Measurements from ENCODE around the gene AGBL4.
"Not testable (repeated sequence)": the region's sequence is repeated elsewhere in the genome, so short reads cannot be mapped to it uniquely, and the experiment has no call there.

The AGBL4 gene

DNA sequence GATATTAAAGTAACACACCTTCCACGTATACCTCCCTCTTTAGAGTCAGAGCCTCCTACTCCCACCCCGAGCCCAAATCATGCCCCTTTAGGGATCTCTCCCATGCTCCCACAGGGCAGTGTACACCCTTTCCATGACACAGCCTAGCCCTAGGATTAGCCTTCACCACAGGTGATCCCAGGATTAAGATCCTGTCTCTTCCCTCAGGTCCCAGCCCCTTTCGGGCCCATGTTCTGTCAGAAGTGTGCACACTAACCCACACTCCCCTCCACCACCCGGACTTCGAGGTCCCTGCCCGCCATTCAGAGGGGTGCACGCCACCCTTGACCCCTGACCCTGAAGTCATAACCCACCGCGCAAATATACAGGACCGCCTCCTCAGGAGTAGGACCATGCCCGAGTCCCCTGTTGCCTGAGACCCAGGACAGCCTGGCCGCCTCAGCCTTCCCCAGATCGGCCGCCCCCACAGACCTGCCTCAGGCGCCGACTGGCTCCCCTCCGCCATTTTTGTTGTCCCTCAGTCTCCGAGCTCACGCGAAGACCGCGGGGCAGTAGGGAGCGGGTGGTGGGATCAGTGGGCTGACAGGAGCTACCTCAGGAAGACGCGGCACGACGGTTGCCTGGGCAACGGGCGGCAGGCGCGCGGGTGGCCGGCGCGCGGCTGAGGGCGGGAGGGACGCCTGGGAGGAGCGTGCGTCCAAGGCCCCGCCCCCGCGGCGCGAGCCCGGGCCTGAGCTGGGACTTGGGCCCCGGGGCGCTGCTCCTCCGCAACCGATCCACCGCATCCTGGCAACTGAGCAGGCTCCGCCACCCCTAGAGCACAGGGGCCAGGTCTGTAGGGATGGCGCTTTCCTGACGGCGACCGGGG lies at the start of gene AGBL4:
Gene AGBL4, minus strand, starts transcription at position 663 of the 868 bp plus-strand sequence.
- FAIRE-seq: no peak

DNA sequence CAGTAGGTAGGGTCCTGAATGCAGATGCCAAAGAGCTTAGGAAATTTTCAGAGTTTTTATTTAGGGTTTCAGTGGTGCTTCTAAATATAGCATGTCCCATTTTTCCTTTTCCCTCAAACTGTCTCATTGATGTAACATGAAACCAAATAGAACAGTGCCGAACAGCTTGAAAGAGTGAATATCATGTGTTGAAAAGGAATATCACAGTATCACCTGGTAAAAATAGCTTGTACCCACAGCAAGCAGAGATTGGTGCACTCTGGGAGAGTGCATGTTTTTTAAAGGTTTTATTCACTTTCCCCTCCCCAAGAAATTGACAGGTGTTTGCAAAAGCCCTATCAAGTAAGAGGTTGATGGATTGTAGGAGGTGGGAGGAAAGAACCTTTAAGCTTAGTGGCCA lies 43.1 kb upstream of the AGBL4 start:
- no peak for FAIRE-seq

DNA sequence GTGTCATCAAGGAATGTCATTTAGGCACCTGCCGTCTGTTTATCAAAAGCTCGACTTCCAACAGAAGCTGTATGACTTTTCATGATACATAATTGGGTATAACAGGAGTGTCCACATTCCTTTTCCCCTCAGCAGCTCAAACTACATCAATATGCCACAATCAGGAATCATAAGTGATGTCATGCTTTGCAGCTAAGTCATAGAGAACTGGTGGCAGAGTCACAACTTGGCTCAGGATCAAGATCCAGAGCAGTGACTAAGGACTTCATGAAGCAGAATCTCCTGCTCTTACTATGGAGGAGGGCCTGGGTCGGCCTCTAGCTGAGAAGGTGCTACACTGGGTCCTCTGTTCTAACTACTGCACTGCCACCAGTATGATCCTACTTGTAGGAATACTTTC lies 36.5 kb upstream of the AGBL4 start:
- no peak for FAIRE-seq

DNA sequence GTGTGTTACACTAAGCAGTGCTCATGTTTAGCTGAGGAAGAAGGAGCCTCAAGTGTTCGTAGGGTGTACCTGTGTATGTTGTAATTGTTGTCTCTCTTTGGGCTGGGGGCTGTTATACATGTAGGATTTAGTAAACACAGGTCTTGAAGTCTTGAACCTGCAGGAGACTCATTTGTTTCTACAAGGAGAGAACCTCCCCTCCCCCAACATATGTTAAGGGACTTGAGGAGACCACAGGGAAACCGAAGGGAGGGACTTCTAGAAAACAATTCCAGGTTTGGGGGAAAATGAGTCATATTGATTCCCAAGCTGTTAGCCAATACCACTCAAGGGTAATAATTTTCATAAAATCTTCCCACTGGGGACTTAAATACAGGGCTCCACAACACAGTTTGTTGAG lies 25.0 kb upstream of the AGBL4 start:
- FAIRE-seq: no peak

DNA sequence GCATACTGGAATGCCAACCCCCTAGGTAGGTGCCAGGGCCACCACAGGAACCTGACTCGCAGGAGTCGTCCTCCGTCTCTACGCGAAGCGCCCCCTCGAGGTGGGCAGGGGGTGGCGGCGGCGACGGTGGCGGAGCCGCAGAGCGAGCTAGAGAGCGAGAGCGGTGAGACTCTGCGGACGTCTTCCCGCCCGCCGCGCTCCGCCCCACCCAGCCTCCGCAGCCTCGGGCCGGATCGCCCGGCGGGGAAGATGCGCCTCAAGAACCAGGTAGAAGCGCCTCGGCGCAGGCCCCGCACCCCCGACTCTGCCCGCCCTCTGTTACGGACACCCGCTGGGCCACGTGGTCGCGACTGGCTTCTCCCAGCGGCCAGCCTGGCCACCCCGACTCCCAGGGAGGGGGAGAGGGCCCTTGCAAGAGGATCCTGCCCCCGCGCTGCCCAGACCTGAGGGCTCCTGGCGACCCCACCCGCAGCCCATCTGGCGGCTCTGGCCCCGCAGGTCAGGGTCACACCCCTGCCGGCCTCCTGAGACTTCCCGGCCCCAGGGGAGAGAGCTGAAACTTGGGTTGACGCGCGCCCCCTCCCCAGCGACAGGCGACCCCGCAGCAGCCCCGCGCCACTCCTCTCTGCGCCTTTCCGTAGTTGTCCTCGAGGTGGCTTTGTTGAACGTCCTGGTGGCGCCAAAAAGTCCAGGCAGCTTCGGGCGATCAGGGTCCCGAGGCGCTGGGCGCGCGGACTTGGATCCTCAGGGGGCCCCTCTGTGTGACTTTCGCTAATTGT lies 24.4 kb upstream of the AGBL4 start:
- FAIRE-seq: no peak

DNA sequence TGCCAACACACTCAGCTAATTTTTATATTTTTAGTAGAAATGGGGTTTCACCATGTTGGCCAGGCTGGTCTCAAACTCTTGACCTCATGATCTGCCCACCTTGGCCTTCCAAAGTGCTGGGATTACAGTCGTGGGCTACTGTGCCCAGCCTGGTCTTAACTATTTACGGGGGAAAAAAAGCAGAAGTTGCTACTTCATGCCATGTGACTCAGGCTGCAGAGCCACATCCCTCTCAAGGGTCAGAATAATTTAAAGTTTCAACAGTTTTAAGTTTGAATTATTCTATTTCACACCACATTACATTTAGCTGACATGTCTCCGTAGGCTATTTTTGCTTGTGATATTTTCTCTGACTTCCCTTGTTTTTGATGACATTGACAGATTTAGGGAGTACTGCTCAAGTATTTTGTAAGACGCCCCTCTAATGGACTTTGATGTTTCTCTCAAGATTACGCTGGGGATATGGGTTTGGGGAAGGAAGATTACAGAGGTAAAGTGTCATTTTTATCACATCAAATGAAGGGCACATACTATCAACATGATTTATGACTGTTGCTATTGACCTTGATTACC lies 14.6 kb upstream of the AGBL4 start:
- FAIRE-seq: no peak

DNA sequence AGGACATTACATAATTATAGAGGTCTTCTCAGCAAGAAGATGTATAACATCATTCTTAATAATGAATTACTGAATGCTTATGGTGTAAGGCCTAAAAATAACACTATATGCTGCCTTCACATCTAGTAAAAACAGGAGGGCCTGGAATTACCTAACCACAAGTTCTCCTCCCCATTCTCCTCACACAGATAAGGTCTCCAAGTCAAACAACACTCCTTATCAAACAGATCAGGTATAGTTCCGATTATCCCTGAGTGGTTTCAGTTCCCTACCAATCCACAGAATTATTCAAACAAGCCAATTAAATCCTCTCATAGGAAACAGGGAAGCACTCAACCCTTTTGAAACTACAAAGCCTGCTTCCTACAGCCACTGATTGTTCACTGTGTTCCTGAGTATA lies 4.0 kb upstream of the AGBL4 start:
- no peak for FAIRE-seq

DNA sequence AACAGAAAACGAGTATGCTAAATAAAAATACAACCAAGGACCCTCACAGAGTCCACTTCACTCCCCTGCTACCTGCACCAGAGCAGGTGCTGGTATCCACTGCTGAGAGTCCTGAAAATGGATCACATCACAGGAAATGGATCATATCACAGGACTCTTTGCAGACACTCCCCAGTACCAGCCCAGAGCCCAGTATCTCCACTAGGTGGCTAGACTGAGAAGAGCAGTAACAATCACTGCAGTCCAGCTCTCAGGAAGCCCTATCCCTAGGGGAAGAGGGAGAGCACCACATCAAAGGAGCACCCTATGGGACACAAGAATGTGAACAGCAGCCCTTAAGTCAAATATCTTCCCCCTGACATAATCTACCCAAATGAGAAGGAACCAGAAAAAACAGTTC lies 28.0 kb downstream of the AGBL4 start:
- no peak for FAIRE-seq

DNA sequence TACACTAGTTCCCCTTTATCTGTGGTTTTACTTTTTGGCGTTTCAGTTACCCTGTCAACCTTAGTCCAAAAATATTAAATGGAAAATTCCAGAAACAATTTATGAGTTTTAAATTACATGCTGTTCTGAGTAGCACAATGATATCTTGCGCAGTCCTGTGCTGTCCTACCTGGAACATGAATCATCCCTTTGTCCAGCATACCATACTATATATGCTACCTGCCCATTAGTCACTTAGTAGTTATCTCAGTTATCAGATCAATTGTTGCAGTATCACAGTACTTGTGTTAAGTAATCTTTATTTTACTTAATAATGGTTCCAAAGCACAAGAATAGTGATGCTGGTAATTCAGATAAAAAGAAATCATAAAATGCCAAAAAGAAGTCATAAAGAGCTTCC lies 52.7 kb downstream of the AGBL4 start:
- FAIRE-seq: no peak

DNA sequence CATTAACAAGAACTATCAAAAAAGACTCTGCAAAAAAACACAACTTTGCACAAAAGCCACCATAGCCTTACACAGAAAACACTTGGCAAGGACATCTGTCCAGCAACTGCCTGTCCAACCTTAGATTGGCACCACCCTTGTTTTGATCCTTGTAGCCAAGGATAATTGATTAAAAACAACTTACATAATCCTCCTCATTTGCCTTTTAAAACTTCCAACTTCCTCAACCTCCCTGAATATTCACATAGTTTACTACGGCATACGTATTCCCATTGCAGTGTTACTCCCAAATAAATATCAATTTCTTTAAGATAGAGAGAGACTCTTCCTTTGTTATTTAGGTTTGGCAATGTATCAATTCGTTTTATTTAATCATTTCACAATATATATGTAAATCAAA lies 72.4 kb downstream of the AGBL4 start:
- no peak for FAIRE-seq

DNA sequence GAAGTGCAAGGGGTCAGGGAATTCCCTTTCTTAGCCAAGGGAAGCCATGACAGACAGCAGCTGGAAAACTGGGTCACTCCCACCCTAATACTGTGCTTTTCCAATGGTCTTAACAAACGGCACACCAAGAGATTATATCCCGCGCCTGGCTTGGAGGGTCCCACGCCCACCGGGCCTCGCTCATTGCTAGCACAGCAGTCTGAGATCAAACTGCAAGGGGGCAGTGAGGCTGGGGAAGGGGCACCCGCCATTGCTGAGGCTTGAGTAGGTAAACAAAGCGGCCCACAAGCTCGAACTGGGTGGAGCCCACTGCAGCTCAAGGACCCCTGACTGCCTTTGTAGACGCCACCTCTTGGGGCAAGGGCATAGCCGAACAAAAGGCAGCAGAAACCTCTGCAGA lies 108.5 kb downstream of the AGBL4 start:
- not testable (repeated sequence) for FAIRE-seq

DNA sequence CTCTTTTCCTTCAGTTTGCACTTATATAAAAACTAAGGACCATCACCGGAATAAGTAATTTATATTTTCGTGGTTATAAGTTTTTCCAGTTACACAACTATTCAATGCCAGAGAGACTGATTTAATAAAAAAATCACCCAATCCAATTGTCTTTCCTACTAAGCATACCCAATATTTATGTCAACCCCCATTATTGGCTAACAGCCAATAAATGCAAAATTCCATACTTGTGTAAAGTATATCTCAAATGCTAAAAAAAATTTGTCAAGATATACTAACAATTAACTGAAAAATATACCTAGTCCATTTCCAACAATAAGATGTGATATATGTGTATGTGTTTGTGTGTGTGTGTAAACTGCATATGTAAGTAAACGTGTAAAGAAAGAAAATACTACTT lies 117.4 kb downstream of the AGBL4 start:
- no peak for FAIRE-seq

DNA sequence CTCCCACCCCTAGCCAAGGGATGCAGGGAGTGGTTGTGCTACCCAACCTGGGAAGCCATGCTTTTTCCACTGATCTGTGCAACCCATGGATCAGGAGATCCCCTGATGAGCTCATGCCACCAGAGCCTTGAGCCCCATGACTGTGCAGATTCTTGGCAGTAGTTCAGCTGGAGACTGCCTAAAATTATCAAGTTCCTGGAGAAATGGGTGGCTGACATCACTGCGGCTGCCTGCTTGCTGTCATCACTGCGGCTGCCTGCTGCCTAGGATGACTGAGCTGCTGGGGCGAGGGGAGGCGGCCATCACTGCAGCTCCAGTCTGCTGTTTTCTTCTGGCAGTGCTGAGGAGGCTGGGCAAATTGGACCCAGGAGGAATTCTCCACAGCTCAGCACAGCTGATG lies 159.2 kb downstream of the AGBL4 start:
- no peak for FAIRE-seq

DNA sequence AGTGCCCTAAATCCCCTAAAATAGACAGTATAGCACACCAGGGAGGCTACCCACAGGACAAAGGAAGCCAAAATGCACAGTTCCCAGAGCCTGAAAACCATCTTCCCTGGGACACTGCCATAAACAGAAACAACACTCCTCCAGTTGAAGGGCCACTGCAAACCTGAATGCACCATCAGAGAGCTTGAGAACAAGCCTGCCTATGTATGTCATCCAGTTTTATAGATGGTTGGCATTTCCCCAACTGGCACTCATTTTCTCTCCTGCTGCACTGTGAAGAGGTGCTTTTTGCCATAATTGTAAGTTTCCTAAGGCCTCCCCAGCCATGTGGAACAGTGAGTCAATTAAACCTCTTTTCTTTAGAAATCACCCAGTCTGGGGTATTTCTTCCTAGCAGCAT lies 169.0 kb downstream of the AGBL4 start:
- no peak for FAIRE-seq

DNA sequence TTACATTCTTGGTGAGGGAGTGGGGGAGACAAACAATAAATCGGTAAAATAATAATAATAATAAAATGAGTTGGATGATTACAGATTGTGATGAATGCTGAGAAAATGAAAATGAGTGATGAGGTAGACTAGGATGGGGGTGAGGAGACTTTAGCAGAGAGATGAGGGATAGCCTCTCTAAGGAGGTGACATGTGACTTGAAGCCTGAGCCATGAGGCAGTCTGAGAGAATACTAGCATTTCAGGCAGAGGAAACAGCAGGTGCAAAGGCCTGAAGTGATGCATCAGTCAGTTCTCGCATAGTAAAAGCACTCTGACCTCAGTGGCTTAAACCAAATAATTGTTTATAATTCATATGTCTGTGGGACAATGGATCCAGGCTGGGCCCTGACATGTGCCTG lies 181.2 kb downstream of the AGBL4 start:
- FAIRE-seq: no peak

DNA sequence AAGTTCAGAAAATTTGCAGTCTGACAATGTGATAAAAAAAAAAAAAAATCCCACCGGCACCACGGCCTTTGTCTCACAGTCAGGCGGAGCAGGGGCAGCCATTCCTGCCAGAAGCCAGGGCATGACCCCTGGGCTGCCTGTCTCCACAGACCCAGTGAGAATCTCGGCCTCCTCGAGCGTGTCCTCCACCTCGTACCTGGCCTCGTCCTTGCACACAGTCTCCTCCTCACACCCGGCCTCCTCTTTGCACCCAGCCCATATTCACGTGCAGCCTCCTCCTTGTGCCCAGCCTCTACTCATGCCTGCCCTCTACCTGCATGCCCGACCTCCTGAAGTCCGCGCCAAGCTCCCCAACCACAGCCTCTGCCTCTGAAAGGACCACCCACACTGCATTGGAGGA lies 182.0 kb downstream of the AGBL4 start:
- FAIRE-seq: no peak

DNA sequence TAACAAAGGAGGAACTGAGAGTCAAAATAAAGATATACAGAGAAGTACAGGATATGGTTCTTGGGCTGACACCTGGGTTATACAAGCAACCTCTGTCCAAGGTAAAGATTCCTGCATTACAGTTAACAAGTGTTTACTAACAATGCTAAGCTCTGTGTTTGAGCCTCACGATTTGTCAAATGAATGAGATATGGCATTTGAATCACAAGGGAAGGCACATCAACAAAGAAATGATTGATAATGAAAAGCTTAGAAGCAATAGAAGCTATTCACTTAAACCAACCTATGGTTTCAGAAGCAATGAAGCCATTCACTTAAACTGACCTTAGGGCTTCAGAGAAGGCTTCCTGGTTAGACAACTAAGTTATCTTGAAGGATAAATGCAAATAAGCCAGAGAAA lies 199.5 kb downstream of the AGBL4 start:
- FAIRE-seq: no peak

DNA sequence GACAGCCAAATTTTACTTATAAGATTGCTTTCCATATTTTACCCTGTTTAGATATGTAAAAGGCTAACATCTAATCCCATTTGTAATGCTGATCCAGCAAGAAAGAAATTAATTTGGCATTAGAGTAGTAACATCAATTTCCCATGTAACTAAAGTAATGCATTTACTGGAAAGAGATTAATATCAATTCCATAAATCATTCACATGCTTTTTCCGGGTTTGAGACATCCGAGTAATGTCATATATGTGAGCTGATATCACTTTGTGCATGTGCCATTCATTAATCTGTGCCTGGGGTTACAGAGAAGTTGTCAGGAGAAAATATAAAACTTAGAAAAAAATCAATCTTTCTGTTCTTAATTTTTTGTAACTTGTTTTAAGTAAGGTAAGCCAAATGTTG lies 206.1 kb downstream of the AGBL4 start:
- FAIRE-seq: no peak

DNA sequence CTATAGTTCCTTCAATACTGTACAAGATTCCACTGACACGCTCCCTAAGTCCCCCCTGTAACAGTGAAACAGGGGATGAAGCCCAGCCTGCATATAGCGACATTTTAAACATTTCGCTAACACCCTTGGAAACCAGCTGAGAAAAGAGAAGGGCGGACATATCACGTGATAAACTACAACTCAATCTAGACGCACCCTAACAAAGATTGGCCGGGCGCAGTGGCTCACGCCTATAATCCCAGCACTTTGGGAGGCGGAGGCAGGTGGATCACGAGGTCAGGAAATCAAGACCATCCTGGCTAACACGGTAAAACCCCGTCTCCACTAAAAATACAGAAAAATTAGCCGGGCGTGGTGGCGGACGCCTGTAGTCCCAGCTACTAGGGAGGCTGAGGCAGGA lies 236.7 kb downstream of the AGBL4 start:
- not testable (repeated sequence) for FAIRE-seq

DNA sequence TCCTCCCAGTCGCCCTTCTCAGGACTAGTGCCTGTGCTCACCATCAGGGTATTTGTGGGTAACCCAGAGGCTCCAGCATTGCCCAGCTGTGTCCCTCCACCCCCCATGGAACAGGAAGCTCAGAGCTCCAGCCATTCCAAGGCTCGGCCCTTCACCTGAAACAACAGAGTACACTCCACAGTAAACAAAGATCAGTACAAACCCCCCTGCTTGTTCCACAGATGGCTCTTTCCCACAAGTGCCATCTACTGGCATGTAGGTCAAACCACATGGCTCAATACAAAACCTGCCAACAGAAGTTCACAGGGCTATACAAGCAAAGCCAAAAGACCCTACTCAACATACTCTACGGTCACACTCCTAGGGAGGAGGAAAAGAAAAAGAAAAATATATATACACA lies 258.7 kb downstream of the AGBL4 start:
- FAIRE-seq: no peak

DNA sequence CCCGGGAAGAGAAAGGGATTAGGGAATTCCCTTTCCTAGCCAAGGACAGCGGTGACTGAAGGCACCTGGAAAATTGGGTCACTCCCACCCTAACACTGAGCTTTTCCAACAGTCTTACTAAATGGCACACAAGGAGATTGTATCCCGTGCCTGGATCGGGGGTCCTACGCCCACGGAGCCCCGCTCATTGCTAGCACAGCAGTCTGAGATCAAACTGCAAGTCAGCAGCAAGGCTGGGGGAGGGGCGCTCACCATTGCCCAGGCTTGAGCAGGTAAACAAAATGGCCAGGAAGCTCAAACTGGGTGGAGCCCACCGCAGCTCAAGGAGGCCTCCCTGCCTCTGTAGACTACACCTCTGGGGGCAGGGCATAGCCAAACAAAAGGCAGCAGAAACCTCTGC lies 285.6 kb downstream of the AGBL4 start:
- FAIRE-seq: not testable (repeated sequence)

DNA sequence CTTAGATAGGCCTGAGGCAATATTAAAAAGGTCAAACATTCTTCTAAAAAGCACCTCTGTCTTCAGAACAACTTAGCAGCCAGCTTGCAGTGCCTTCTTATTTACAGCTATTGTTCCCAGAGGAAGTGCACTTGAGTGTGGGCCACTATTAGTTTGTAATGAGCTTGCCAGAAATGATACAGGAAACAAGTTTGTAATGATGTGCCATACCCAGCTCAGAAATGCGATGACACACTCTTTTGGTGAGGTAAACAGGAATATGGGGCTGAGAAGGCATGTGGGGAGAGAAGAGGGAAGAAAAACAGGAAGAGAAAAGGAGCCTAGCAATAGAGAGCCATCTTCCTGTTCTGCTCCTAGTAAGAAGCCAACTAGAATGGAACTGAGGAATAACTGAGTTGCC lies 295.4 kb downstream of the AGBL4 start:
- no peak for FAIRE-seq

DNA sequence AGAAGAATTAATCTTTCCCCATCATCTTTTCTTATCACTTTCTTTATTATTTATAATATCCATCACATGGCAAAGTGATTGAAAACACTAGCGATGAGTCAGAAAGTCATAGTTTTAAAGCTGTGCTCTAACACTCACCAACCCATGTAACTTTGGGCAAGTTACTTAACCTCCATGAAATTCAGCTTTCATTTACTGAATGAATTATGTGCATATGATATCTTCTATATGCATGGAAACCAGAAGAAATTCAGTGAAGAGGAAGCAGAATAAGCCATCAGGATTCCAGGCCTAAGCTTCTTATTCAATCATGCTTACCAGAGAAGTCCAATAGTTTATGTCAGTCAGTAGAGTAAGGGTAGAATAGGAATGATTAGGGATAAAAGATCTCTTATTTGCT lies 300.1 kb downstream of the AGBL4 start:
- FAIRE-seq: no peak

DNA sequence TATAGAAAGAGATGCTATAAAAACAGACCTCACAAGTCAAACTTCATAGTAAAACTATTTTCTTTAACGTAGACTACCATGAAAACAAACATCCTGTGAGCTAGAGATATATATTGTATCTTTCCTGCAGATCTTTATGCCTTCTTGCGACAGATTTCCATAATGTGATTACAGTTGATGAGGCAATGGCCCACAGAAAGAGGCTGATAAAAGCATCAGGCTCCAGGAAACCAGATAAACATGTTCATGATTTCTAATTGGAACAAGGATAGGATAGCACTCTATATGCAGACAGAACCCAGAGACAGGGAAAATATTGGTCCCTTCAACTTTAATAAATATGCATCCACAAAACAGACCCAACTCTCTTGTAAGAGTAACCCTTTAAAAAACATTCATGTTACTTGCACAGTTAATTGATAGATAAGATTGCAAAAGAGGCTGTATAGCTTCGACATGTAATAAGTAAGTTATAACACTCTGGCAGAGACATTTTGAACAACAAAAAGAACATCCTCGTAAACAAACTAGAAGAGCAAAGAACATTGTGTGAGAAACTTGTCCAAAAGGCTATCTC lies 329.4 kb downstream of the AGBL4 start:
- FAIRE-seq: no peak
